Measurements from ENCODE around the gene OR52N4. TPM values are rescaled to one million over a fixed set of nuclear protein-coding genes. Genes with fewer than 3 reads are reported as not detected.
"Not testable (repeated sequence)": the region's sequence is repeated elsewhere in the genome, so short reads cannot be mapped to it uniquely, and the experiment has no call there.

OR52N4 gene
- total RNA-seq, 1 experiment from 2014 or later: not detected

DNA sequence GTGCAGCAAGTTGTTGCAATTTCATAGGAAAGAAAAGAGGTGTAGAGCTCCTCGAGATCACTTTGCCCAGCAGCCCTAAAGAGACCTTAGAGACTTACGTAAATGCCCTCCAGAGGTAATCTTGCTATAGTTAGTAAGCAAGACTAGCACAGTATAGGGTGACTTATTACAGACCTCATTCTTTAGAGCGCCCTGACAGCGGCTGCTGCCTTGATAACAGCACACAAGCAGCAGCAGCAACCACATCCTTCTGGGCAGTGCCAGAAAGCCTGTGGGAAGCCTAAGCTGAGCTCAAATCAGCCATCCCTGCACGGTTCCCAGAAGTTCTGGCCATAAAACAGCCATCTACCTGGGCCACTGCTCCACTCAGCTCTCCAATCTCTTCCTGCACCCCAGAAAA lies 40.3 kb upstream of the OR52N4 start:
- Histone ChIP-seq H3K9me3 (ENCODE audit: low read length) (no peaks in the 10 kb centered on the region), H3K36me3 (ENCODE audit: low read depth, low read length) (no peaks in the 10 kb centered on the region), H3K4me3 (ENCODE audit: low read length) (no peak overlapping the region), H3K27ac (ENCODE audit: low read length) (no peak overlapping the region), H4K20me1 (ENCODE audit: low read length) (no peaks in the 10 kb centered on the region), H3F3A (ENCODE audit: low read length, unreplicated experiment) (no peaks in the 10 kb centered on the region), H3K27me3 (ENCODE audit: low read length) (peaks cover 18% of the 10 kb centered on the region), H3K4me1 (ENCODE audit: insufficient read depth, low read length) (no peaks in the 10 kb centered on the region), H3K9me2 (replicated peaks; ENCODE audit: low read length) (no peaks in the 10 kb centered on the region), H3K4me2 (ENCODE audit: low read length) (no peak overlapping the region), H2AFZ (ENCODE audit: low read length) (no peak overlapping the region), H3K79me2 (ENCODE audit: low read length) (no peaks in the 10 kb centered on the region), H3K9ac (ENCODE audit: low read length) (no peak overlapping the region)
- ChIA-PET CTCF (no interaction called here), POLR2A (ENCODE audit: unreplicated experiment) (no interaction called here)
- no peak for TF ChIP-seq CTCF (conservative IDR thresholded peaks at IDR 0.05; ENCODE audit: low read depth, low read length)
- TF ChIP-seq EZH2phosphoT487 (IDR thresholded peaks at IDR 0.05; ENCODE audit: borderline replicate concordance, low read length): no peak
- no peak for TF ChIP-seq EZH2 (IDR thresholded peaks at IDR 0.05; ENCODE audit: low read length, unreplicated experiment)
- BruUV-seq (replicated peaks): no TSS peak
- intact Hi-C loops (cut with micrococcal nuclease): loop anchor here (2.0 kb wide), 1 partner anchor 237 kb away; no protein-coding TSS in a partner anchor
- DNase-seq (no peak), ATAC-seq (no peak)

GRCh38 chr11:5716518-5716917 lies 37.5 kb upstream of the OR52N4 start:
- intact Hi-C loops (cut with micrococcal nuclease); CTCF ChIA-PET; BruUV-seq (replicated peaks): not testable (repeated sequence)

DNA sequence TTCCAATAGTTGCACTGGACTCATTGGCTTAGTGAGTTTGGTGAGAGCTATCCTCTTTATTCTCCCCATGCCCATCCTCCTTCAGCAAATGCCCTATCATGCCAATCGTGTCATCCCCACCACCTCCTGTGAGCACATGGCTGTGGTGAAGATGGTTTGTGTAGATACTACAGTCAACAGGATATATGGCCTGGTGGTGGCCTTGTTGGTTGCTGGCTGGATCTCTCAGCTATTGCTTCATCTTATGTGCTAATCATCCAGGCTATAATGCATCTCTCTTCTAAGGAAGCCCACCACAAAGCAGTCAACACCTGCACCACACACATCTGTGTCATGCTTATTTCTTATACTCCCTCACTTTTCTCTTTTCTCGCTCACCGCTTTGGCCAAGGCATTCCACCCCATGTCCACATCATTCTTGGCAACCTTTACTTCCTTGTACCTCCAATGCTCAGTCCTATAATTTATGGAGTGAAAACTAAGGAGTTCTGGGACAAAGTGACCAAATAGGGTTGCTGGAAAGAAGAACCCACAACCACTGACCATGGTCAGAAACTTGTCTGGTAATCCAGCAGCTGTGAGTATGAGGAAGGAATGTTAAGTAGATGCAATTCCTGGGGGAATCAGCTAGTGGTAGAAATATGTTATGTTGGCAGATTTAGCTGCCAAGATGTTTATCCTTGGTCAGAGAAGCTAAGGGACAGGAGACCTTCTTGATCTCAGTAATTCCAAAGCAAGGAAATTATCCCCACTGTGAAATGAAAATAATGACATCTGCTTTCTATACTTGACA lies 34.1 kb upstream of the OR52N4 start:
- no peak for ATAC-seq
- Histone ChIP-seq H3K4me1 (ENCODE audit: insufficient read depth, low read length) (no peaks in the 10 kb centered on the region), H4K20me1 (ENCODE audit: low read length) (no peaks in the 10 kb centered on the region), H3K79me2 (ENCODE audit: low read length) (no peaks in the 10 kb centered on the region), H3K4me2 (ENCODE audit: low read length) (no peak overlapping the region), H3K36me3 (ENCODE audit: low read depth, low read length) (no peaks in the 10 kb centered on the region), H2AFZ (ENCODE audit: low read length) (no peak overlapping the region), H3K27me3 (ENCODE audit: low read length) (peaks cover 34% of the 10 kb centered on the region; the same call in 1 of the 2 replicates), H3K27ac (ENCODE audit: low read length) (no peak overlapping the region), H3K9ac (ENCODE audit: low read length) (no peak overlapping the region), H3F3A (ENCODE audit: low read length, unreplicated experiment) (no peaks in the 10 kb centered on the region), H3K9me2 (replicated peaks; ENCODE audit: low read length) (no peaks in the 10 kb centered on the region), H3K9me3 (ENCODE audit: low read length) (no peaks in the 10 kb centered on the region), H3K4me3 (ENCODE audit: low read length) (no peak overlapping the region)
- BruUV-seq (replicated peaks): no TSS peak
- no peak for DNase-seq
- CTCF ChIA-PET: no interaction called here
- POLR2A ChIA-PET (ENCODE audit: unreplicated experiment): no interaction called here
- intact Hi-C loops (cut with micrococcal nuclease): no loop called here
- TF ChIP-seq EZH2phosphoT487 (IDR thresholded peaks at IDR 0.05; ENCODE audit: borderline replicate concordance, low read length) (no peak), EZH2 (IDR thresholded peaks at IDR 0.05; ENCODE audit: low read length, unreplicated experiment) (no peak), CTCF (conservative IDR thresholded peaks at IDR 0.05; ENCODE audit: low read depth, low read length) (no peak)

More at GRCh38 chr11:5716518-5716917, 37.5 kb upstream of the OR52N4 start:
- H3K4me3 ChIP-seq (ENCODE audit: low read length); H3K27ac ChIP-seq (ENCODE audit: low read length); H2AFZ ChIP-seq (ENCODE audit: low read length); H3F3A ChIP-seq (ENCODE audit: low read length, unreplicated experiment); H3K9me2 ChIP-seq (replicated peaks; ENCODE audit: low read length); H3K4me2 ChIP-seq (ENCODE audit: low read length); H3K79me2 ChIP-seq (ENCODE audit: low read length); H4K20me1 ChIP-seq (ENCODE audit: low read length); H3K9me3 ChIP-seq (ENCODE audit: low read length); POLR2A ChIA-PET (ENCODE audit: unreplicated experiment); H3K4me1 ChIP-seq (ENCODE audit: insufficient read depth, low read length); H3K36me3 ChIP-seq (ENCODE audit: low read depth, low read length); ATAC-seq; H3K9ac ChIP-seq (ENCODE audit: low read length); DNase-seq: not testable (repeated sequence)
- peaks cover 13% of the 10 kb centered on the region; the same call in 1 of the 2 replicates for H3K27me3 ChIP-seq (ENCODE audit: low read length)
